ENCODE results near the gene LY9.

LY9 gene

DNA sequence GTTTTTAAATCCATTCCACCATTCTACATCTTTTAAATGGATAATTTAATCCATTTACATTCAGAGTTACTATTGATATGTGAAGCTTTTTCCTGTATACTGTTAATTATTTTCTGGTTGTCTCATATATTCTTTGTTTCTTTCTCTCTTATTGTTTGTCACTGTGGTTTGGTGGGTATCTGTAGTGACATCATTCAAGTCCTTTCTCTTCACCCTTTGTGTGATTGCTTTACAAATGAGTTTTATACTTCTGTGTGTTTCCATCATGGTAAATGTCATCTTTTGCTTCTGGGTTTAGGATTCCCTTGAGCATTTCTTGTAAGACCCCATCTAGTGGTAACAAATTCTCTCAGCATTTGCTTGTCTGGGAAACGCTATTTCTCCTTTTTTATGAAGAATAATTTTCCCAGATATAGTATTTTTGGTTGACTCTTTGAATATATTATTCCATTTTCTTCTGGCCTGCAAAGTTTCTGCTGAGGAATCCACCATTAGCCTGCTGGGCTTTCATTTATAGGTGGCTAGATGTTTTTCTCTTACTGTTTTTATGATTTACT, 10.2 kb downstream of the LY9 start:
- DNase-seq: no peak

- no peak for DNase-seq
Measured at GRCh38 chr1:160806784-160807183, 10.8 kb downstream of the LY9 start.

- DNase-seq: no peak
Measured at GRCh38 chr1:160807247-160807646, 11.3 kb downstream of the LY9 start.

DNA sequence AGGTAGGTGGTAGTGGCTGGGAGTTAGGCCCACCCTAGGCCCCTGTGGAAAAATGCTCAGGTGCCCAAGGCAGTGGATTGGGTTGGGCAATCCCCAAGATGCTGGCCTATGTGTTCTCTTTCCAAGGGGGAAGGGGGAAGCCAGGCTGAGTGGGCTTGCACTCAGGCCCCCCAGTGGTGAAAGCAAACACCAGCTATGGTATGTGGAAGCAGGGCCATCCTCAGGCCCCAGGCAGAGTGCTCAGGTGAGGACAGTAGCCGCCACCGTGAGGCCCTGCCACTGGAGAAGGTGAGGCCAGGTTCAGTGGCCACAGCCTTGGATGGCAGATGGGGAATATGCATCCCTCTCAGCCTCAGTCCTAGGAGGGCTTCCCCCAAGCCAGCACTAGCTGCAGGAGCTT, 11.8 kb downstream of the LY9 start:
- DNase-seq: no peak

GRCh38 chr1:160808289-160808688, 12.3 kb downstream of the LY9 start:
- DNase-seq: no peak

- DNase-seq: no peak
Measured at GRCh38 chr1:160810486-160810885, 14.5 kb downstream of the LY9 start.

- DNase-seq: no peak
Measured at GRCh38 chr1:160811147-160811546, 15.2 kb downstream of the LY9 start.

DNA sequence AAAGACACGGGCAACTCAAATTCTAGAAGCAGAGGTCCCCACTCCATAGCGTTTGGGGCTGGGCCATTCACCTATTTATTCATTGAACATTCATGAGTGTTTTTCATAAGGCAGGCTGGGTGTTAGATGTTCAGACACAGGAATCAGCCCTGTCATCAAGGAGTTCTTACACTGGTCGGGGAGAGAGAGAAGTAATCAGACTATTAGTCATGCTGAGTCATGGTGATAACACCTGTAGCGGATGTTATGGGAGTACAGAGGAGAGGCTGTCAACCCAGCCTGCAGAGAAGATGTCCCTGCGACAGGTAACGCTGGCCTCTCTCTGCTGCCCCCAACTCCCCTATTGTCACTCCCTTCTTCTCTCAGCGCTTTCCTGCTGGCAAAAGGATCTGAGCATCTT, 17.2 kb downstream of the LY9 start:
- DNase-seq: no peak

DNA sequence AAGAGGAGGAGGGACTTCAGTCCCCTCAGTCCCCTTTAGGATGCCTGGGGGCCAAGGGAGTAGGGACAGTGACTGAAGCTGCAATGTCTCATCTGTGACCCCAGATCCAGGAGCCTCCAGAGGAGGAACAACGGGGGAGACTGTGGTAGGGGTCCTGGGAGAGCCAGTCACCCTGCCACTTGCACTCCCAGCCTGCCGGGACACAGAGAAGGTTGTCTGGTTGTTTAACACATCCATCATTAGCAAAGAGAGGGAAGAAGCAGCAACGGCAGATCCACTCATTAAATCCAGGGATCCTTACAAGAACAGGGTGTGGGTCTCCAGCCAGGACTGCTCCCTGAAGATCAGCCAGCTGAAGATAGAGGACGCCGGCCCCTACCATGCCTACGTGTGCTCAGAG, 18.3 kb downstream of the LY9 start:
- DNase-seq: no peak

DNA sequence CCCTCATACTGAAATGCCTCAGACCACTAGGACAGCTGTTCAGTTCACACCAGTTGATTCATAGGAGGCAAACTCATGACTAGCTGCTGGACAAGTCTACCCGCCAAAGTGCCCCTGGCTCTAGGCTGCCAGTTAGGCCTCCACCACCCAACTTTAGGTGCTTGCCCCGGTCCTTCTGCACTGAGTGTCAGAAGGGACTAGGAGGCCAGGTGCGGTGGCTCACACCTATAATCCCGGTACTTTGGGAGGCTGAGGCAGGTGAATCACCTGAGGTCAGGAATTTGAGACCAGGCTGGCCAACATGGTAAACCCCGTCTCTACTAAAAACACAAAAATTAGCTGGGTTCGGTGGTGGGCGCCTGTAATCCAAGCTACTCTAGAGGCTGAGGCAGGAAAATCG, 18.9 kb downstream of the LY9 start:
- DNase-seq: no peak

- no peak for DNase-seq
Measured at GRCh38 chr1:160818207-160818937, 22.4 kb downstream of the LY9 start.

GRCh38 chr1:160819186-160819585, 23.2 kb downstream of the LY9 start:
- no peak for DNase-seq

GRCh38 chr1:160821627-160822026, 25.7 kb downstream of the LY9 start:
- no peak for DNase-seq

DNA sequence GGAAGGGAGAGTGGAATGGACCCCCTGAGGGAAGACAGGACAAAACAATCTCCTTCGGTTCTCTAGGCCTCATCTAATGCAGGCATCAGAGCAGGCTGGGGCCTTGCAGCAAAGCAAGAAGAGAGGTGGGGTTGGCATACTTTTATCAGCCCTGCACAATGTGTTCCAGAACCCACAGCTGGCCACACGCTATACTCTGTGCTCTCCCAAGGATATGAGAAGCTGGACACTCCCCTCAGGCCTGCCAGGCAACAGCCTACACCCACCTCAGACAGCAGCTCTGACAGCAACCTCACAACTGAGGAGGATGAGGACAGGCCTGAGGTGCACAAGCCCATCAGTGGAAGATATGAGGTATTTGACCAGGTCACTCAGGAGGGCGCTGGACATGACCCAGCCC, 27.3 kb downstream of the LY9 start:
- no peak for DNase-seq

DNA sequence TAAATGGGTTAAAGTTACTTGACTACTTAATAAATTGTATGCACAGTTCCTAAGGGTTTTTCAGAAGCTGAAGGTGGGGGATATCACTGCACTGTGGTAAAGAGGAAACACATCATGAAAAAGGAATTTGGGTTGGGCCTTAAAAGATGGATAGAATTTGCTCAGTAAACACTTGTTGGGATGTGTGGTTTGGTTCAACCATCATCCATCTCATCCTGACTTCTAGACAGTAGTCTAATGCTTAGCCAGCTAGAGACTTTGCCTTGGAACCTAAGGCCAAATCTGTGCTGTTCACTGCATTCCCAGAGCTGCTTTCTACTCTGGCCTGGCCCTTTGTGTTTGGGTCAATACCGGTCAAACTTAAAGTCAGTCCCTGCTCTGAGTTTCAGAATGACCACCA, 30.6 kb downstream of the LY9 start:
- no peak for DNase-seq

GRCh38 chr1:160827418-160827817, 31.4 kb downstream of the LY9 start:
- DNase-seq: no peak

DNA sequence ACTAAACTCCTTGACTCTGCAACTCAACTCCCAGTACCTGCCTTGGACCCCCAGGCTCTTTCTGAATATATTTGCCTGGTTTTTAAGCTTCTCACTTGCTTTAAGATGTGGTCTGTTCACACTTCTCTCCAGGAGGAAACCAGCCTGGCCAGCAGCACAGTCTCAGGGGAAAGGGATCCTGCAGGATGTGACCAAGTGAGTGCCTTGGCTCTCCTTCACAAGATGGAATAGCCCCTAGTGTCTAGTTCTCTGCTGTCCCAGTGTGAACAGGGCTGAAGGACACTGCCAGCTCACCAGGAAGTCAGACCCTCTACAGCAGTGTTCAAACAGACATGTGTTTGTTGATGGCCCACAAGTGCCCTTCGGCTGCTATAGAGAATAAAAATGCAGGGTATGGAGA, 33.8 kb downstream of the LY9 start:
- DNase-seq: no peak

DNA sequence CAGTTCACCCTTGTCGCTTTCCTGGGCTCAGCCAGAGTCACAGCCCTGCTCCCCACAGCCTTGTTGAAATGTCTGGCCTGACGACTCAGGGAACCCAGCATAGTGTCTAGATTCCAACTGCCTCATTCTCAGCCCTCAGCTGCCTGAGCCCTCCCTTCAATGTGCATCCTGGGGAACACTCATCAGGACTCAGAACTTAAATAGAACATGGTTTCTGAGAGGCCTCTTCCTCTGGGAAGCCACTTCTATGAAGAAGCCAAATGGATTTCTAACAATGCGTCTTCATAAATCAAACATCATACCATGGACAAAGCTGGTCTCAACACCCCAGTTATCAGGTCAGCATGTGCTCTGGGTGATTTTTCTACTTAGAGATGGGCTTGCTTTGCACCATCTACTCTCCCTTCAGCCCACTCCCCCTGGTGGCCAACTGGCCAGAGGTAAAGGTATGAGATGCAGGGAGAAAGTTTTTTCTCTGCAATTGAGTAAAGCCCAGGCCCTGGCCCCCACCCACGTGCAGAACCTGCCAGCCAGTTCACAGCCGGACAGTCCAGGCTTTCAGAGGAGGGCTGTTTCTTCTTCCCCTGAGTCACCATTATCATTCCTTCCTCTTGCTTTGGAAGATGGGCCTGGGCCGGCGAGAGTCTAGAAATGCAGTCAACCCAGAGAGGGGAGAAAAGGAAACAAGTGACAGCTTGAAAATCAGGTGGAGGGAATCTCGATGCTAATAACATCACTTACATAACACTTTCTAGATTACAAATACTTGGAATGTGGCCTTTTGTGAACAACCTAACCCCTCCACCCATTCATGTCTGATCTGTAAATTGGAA, 34.6 kb downstream of the LY9 start:
- peak; percentile 83 to 86 for DNase-seq

DNA sequence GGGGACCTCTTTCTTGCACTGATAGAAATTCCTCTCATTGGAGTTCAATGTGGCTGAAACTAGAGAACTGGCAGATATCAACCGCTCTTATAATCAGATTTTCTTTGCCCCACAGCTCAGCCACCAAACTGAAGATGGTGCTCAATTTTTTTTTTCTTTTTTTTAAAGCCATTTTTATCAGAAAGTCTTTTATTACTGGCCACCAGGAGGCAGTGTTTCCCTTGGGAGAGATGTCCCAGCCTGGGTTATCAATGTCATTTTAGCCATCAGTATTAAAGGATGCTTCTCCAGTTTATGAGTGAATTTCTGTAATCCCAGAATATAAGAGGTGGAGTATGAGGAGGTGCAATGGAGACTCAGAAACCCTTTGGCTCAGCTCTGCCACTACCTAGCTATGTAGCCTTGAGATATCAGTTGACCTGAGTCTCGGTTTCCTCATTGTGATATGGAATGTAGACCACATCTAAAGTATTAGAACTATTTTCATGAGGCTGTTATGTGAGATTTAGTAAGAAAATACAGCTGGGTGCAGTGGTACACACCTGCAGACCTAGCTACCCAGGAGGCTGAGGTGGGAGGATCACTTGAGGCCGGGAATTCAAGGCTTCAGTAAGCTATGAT, 39.1 kb downstream of the LY9 start:
- peak; percentile 27 to 56 for DNase-seq

DNA sequence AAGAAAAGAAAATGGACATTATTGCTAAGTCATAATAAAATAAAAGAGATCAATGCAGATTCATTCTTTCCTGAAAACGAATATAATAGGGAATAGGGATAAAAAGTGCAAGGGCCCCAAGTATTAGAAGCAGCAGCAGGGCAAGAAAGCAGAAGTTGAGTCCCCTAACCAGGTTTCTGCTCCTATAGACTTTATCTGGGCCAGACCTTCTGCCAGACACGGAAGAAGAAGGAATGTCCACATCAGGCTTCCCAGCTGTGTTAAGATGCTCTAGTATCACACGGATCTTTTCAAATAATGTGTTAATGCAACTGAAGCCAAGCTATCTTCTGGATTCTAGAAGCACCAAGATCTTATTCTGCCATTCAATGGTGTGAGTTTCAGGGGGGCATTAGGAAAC, 39.8 kb downstream of the LY9 start:
- DNase-seq: no peak

DNA sequence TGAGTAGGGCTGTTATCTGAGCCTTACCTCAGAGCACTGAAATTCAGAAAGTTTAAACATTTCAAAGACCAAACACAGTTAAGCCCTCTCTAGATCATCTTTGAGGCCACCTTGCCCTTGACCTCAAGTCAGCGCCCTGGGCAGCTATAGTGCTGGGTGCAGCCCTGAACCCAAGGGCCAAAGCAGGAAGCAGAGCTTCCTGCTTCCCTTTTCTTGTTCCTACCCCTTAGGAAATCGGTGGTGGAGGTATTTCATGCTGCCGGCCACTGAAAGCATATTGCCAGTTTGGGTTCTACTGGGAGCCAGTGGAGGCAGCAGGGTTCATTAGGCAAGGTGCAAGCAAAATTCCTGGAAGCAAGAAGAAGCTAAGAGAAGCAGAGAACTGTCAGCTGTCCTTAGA, 40.6 kb downstream of the LY9 start:
- no peak for DNase-seq

DNA sequence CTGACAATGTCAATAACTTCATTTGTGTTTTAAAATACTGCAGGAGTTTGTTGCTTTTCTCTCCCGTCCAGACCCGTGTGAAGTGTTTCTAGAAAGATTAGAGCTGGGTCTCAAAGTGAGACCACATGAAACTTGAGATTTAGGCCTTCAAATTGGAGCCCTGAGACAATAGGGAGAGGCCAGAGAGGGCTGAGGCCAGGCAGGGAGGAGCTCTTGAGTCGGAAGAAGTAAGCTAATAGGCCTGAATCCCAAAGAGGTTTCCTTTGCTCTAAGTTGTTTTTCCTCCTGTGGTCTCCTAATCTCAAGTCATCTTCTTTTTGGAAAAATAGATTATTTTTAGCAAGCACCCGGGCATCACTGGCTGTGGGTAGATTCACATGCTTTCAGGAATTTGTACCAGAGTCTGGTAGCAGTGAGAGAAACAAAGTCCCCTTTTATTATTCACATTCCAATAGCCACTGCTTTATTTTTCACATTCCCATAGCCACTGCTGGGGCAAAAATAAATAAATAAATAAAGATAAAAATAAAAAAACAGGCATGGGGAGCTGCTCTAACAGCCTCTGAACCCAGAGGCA, 41.1 kb downstream of the LY9 start:
- no peak for DNase-seq

DNA sequence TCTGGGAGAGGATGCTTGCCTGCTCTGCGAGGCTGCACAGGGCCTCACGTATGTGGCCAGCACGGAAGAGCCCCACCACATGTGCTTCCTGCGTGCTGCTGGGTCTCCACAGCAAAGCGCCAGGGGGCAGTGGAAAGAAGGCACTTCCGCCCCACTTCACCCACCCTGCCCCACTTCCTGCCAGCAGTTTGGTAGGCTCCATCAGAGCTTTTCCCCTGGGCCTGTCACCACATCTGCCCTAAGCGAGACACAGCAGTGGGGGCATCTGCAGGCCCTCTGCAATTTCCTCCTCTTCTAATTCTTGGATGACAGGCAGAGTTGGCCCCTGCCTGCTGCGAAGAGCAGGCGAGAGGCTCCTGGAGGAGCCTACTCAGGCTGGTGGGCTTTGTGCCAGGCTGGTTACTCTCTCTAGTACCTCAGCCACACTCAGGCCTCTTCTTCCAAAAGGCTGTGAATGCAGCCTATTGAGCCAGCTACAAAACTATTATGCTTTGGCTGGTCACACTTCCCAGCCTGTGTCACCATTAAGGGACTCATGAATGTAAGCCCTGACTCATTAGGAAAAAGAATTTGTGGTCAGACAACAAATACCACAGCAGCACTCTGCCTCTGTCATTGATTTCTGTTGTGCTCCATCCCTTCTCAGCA, 41.7 kb downstream of the LY9 start:
- DNase-seq: peak; percentile 75 to 76
